NOMO-1 (cell line): ENCODE results near the gene NOL3.

ENCODE experiments used
- DNase-seq, 2 experiments: peaks; one replicate each; lab custom pipeline; 2025; ENCODE audit not compliant: unreplicated experiment in 2 of 2; lab: John Stamatoyannopoulos, UW

The NOL3 gene

DNA sequence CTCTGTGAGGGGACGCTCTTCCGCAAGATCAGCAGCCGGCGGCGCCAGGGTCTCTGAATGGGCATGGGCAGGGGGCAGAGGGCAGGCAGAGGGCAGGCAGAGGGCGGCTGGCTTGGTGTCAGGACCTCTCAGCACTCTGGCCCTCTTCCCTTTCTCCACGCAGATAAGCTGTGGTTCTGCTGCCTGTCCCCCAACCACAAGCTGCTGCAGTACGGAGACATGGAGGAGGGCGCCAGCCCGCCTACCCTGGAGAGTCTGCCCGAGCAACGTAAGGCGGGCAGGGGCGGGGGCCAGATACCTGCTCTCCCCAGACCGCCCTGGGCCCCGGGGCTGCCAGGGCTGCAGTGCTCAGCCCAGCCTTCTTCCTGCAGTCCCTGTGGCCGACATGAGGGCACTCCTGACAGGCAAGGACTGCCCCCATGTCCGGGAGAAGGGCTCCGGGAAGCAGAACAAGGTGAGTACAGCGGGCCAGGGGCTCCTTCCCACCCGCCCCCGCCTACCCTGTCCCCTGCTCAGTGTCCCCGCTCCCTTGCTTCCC is 32.7 kb downstream of the NOL3 start:
- DNase-seq, result no peak

DNA sequence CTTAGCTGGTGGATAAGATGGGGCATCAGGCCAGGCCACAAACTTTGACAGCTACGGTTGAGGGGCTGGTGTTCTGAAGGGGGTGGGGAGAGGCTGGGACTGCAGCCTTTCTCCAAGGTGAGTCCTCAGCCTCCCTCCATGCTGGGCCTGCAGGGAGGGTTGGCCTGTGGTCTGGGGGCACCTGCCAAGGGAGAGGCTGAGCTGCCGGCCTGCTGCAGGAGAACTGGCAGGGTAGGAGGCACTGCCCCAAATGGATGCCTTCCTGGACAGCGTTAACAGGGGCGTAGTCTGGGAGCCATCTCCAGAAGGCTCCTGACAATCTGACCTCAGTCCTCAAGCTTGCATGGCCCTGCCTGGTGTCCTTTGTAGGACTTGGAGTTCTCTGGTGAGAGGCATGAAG is 33.7 kb downstream of the NOL3 start:
- DNase-seq, result no peak

DNA sequence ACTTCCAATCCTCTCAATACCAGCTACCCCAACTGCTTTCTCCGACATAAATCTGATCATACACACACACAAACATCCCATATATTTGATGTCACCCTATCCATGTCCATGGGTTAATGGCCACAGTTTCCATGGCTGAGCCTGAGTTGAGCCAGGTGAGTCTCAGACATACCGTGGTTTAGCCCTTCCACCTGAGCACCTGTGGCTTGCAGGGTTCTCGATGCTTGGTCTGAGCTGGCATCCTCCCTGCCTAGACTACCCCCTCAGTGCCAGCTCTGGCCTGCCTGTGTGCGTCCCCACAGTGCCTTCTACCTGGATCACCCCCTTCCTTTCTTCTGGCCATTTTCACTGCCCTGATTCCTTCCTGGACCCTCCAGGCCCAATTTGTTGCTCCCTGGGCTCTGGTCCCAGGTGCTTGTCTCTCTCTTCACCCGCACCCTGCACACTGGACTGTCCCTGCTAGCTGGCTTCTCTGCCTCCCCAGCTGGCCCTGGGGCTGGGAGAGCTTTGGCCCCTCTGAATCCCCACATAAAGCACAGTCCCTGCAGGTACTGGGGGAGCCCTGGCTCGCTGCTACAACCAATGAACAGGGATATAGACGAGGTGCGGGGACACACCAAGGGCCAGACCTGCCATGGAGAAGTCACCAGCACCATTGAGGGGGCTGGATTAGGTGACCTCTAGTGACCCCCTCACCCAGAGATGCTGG is 35.9 kb downstream of the NOL3 start:
- no peak for DNase-seq

DNA sequence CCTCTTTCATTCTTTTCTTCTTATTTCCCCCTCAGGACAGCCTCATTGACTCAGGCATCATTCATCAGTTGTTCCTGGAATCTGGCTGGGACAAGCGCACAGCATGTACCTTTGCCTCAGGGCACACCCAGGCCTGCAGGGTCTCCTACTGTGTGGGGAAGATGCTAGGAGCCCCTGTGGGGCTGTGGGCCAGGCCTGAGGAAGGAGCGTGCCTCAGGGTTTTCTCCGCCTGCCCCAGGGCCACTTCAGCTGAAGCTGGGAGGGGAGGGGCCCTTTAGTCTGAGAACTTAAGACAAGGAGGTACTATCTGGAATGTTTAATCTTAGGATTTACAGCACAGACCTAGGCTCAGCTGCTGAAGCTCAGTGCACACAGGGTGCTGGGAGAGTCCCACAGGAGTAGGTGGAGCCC is 36.5 kb downstream of the NOL3 start:
- no peak for DNase-seq

DNA sequence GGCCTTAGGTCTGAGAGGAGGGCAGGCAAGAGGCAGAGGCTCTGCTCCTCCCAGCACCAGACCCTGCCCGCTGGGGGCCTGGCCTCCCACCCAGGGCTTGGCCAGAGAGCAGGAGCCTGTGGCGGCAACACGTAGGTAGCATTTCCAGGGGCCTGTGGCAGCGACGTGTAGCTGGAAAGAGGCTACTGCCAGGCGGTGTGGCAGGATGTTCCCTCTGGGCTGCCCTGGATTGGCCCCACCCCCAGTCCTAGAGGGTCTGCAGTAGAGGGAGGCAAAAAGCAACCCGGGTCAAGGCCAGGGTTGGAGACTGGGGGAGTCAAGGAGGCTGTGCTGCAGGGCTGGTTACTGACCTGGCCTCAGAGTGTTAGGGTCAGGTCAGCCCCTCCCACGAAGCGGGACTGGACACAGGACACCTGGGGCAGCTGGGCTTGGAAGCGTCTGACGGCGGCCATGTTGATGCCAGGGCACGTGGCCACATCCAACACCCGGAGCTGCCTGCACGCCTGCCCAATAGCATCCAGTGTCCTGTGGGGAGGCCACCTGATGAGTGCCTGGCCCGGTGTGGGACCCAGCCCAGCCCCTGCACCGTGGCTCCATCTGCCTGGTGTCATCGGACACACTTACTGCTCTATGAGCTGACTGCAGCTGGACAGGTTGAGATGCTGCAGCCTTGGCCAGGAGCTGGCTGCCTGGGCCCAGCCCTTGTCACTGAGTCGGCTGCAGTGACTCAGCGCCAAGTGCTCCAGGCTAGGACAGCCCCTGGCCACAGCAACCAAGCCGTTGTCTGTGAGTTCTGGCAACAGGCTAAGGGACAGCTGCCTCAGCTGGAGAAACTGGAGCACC is 37.1 kb downstream of the NOL3 start:
- DNase-seq, result no peak

DNA sequence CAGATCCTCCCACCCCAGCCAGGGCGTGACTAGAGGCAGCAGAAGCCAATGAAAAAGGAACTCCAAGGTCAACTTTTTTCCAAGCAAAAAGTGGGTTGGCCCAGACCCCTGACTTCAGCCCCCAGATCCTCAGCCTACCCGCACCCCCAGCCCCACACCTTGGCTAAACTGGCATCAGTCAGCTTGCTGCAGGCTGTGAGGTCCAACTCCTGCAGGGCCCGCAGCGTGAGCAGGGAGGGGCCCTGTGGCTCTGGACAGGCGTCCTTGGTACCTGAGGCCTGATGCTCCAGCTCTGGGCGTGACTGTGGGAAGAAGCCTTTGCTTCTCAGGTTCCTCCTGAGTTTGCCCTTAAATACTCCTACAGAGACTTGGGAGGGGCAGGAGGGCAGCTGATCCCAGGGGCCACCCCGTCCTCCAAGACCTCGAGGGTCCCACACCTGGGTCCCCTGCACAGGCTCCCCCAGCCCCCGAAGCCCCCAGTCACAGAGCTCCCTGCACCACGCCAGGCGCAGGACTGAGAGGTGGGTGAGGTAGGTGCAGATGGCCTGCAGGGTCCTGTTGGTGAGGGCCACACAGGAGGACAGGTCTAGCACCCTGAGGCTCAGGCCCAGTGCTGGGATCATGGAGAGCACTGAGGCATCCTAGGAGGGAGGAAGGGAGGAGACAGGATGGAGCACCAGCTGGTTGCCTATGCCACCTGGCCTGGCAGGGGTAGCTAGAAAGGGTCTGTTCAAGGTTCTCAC is 38.0 kb downstream of the NOL3 start:
- no peak for DNase-seq

DNA sequence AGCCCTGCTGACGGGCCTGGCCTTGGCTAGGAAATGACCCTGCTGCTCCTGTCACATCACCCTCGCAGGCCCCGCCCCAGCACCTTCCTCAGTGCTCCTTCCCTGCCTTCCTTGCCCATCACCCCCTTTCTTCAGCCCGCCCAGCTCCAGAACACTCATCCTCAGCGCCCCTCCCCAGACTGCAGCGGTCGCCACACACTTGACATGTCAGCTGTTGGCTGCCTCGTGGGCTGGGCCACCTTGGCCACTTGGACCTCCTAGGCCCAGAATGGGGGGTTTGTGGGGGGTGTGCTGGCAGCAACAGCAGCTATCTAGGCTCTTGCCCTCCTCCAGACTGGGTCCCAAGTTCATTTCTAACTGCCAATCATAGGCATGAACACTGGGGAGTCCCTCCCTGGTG is 39.2 kb downstream of the NOL3 start:
- DNase-seq, result no peak

DNA sequence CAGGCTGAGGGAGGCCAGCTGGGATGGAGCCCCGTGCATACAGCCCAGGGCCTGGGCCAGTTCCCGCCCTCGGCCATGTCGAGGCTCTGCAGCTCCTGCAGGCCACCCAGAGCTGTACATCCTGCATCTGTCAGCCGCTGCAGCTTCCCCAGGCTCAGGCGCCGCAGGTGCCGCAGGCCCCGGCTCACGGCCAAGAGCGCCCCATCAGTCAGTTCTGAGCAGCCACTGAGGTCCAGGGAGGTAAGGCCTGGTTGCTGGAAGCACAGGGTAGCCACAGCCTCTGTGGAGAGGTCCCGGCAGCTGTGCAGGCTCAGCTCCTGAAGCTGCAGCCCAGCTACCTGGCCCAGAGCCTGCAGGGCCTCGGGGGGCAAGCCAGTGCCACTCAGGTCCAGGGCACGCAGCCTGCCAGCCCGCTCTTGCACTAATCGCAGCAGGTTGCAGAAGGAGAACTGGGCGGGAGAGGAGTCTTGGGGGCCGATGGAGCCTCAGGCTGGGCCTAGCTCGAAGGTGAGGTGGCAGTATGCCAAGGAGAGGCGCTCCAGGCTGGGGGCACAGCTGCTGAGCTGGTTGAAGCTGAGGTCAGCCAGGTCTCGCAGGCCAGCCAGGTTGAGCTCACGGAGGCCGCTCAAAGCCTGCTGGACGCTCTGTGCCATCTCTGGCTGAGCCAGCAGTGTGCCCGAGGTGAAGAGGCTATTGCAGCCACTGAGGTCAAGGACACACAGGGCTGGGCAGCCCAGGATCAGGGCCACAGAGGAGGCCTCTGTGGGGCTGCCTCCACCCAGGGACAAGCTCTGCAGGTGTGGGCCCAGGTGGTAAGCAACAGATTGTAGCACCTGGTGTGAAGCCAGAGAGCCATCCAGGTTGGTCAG is 40.0 kb downstream of the NOL3 start:
- no peak for DNase-seq

DNA sequence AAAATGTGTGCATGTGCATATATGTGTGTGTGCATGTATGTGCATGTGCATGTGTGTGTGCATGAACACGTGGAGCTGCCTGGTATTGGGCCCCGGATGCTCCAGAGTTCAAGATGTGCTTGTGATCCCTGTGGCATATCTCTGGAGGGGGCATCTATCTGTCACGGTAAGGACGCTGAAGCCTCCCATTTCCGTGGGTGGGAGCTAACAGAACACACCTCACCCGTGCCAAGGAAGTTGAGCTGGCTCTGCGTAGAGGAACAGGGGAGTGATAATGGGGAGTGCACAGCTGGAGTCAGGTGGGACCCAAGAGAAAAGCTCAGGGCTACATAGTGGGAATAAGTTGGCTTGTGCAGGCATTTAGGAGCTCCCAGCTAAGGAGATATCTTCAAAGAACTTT is 41.3 kb downstream of the NOL3 start:
- no peak for DNase-seq

DNA sequence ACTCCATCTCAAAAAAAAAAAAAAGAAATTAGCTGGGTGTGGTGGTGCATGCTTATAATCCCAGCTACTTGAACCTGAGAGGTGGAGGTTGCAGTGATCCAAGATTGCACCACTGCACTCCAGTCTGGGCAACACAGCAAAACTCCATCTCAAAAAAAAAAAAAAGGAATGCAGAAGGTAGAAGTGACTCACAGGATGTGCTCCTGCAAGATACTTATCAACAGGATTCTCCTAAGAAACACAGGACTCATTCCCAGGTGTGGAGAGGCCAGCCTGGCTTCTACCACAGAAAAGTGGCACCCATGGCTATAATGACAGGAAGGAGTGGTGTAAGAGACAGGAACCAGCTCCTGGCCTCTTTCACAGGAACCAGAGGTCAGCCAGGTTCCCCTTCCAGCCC is 42.4 kb downstream of the NOL3 start:
- no peak for DNase-seq

DNA sequence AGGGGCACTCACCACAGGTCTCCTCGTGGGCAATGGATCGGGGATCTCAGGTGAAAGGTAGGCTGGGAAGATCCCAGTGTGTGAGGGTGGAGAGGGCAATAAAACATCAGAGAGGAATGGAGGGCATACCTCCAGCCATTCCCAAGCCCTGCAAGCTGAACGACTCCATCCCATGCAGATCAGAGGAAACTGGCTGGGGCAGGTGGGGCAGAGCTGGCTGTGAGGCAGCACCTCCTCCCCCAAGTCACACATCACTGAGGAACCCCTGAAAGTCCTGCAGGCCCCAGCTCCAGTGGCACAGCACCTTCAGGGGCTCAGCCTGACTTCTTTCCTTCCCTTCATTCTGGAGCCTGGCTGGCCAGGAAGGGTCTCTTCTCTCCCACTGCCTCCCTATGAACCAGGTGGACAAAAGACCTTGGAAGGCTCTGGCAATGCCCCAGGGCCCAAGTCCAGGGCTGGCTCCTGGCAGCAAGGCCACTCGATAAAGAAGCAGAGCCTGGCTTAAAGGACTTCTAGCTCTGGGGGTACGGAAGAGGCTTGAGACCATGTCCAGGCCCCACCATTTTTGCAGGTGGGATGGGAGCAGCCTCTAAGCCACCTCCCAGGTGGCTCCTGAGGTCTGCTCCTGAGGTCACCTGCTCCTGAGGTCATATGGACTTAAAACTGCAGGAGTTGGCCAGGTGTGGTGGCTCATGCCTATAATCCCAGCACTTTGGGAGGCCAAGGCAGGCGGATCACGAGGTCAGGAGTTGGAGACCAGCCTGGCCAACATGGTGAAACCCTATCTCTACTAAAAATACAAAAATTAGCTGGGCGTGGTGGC is 43.1 kb downstream of the NOL3 start:
- no peak for DNase-seq

DNA sequence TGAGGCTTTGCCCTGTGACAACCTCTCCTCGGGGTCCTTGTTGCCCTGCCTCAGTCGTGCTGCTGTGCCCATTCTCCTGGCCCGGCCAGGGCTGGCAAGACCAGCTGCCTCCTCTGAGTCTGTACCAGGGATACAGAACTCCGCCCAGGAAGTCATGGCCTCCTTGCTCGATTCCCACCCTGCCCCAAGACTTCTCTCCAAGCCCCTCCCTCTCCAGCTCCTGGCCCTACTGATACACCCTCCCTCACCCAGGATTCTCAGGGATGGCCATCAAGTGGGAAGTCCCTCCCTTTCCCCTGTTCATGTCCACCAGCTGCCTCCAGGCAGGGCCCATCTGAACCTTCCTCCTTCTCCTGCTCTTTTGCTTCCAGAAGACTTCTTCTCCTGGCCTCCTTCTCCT is 45.4 kb downstream of the NOL3 start:
- DNase-seq, result no peak

DNA sequence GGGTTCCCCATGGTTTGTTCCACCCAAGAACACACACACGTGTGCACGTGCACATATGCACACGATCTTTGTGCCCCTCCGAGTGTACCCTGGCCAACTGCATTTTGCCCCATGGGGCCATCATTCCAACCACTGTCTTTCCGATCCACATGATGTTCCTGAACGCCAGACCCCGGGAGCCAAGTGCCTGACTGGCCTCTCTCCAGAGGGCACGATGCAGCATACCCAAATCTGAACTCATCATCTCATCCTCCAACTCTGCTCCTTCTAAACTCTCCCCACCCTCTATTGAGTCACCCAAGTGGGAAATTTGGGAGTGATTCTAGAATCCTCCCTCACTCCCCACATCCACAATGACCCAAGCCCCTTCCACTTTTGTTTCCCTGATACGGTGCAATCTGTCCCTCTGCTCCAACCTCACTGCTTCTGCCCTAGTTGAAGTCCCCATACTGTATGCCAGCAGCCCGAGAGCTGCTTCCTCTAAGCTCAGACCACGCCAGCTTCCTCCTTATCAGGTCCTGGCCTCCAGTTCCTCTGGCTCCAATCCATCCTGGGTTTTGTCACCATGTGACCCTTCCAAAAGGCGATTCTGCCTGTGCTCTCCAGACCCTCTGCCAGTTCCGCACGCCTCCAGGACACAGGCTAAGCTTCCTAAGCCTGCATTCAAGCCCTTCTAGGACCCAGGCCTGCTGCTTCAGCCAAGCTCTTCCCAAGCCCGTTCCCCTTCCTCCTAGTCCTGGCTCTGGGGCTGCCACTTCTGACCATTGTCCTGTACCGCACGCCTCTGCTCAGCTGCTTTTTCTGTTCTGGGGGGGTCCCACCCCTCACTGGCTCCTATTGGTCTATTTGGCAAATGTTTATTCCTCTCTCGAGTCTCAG is 46.5 kb downstream of the NOL3 start:
- peak in 1 of 2 experiments; percentile 18 for DNase-seq

DNA sequence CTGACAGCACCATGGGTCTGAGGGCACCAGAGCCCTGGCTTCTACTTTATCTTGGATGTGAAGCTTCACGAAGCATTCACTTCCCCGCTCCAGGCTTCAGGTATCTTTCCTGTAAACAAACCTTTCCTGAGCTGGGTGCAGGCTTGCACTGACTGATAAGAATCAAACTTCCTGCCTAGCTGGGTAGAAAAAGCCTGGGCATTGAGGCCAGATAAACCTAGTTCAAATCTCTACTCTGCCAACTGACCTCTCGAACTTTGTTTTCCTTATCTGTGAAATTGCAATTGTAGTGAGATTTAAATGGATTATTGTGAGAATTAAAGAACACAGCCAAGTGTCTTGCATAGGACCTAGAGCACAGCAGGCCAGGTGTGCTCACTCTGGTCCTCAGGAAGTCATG is 53.7 kb downstream of the NOL3 start:
- no peak for DNase-seq
